HG02610 (cell line): ENCODE results near the gene QSER1.
"Not testable (repeated sequence)": the region's sequence is repeated elsewhere in the genome, so short reads cannot be mapped to it uniquely, and the experiment has no call there.

Source experiments
- ATAC-seq: cut with Tn5 transposase; IDR thresholded peaks from one replicate; pipeline ENCODE4 v1.9.1; 2021; ENCODE audit warnings: mild to moderate bottlenecking, moderate library complexity; ENCODE audit not compliant: unreplicated experiment

QSER1 gene

DNA sequence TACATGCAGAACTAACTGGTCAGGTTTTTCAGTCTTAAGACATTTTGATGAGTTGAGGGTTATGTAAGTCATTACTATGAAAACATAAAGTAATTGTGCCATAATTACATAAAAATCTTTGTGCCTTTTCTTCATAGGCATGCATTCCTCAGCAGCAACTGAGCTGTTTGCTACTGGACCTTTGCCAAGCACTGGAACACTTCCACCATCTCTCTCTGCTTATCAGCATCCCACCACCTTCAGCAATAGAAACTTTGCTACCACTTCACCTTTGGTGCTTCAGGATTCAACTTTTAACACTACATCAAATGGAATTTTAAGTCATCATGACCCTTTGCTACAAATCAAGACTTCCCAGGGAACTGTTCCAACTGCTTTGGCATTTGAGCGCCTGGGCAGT lies 39.0 kb downstream of the QSER1 start:
- ATAC-seq = no peak

DNA sequence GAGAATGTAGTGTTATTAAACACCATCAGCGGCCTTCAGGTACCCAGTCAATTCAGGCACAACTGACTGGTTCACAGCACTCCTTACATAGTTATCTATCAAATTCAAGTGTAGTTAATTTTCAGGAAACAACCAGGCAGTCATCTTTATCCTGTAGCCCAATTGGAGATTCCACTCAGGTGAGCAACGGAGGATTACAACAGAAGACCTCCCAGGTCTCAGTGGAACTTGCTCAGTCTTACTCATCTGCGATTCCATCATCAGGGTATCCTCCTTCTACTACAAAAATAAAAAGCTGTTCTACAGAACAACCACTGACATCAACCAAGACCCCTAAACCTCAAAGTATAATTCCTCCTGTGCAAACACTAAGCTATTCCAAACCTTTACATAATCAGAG lies 39.6 kb downstream of the QSER1 start:
- no peak for ATAC-seq

DNA sequence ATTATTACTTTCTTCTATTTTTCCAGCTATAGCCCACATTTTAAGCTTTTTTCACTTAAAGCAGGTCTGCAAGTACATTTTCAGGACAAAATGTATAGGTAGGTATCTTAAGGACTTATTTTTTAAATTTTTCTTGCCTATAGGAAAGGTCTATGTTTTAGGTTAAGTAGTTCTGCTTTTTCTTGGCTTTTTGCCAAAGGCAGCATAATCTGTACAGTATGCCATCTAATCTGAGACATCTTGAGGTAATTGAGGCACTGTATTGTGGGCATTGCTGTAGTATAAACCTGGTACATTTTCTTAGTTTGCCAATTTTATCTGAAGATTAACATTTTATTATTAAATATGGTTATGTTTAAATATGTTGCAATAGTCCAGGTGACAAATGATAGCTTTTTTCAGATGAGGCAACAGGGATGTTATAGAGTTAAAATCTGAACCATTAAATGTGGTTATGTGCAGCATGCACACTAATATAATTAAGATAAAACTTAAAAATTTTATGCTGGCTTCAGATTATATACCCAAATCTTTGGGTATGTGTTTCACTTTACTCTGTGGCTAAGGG lies 42.9 kb downstream of the QSER1 start:
- no peak for ATAC-seq

DNA sequence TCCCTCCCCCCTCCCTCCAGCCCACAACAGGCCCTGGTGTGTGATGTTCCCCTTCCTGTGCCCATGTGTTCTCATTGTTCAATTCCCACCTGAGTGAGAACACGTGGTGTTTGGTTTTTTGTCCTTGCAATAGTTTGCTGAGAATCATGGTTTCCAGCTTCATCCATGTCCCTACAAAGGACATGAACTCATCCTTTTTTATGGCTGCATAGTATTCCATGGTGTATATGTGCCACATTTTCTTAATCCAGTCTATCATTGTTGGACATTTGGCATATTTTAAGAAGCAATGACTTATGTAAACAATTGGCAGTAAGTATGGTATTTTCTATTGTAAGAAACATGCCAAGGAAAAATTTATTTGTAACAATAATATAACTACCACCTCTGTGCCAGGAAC lies 43.6 kb downstream of the QSER1 start:
- ATAC-seq = not testable (repeated sequence)

DNA sequence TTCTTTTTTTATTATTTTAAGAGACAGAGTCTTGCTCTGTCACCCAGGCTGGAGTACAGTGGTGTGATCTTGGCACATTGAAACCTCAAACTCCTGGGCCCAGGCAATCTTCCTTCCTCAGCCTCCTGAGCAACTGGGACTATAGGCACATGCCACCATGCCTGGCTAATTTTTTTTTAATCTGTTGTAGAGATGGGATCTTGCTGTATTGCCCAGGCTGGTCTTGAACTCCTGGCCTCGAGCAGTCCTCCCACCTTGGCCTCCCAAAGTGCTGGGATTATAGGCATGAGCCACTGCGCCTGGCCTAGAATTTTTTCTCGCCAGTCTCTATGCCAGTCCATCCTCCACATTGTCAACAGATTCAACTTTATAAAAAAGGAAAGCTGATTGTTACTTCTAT lies 44.7 kb downstream of the QSER1 start:
- not testable (repeated sequence) for ATAC-seq

DNA sequence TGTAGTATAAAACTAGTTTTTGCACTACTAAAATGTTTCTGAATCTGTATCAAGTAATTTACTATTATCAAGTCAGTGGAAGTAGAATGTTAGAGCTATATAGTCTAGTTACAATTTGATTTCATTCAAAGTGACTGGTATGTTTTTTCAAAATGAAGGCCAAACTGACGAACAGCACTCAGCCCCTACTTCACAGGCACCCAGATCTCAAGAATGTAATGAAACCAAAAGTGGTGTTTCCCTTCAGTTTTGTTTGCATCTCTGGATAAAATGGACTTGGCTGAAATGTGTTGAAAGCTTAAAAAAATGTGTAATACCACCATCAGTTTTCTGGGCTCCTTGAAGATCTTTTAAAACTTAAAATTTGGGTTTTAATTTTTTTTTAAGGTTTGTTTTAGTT lies 46.4 kb downstream of the QSER1 start:
- peak; percentile 60 for ATAC-seq

DNA sequence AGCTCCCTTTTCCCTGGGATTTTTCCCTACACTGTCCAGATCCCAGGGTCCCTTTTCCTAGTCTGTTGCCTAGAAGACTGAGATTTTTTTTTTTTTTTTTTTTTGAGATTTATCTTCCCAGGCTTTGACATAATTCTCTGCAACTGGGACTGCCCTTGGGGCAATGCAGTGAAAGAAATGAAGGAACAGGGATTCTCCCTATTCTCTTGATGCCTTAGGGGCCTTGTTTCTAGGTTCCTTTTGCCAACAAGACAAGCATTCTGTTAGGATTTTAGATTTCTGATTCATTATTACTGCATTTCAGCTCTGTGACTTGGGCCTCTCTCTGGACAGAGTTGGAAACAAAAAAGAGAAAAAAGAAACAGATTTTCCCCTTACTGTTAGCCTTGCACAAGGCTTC lies 47.3 kb downstream of the QSER1 start:
- no peak for ATAC-seq

DNA sequence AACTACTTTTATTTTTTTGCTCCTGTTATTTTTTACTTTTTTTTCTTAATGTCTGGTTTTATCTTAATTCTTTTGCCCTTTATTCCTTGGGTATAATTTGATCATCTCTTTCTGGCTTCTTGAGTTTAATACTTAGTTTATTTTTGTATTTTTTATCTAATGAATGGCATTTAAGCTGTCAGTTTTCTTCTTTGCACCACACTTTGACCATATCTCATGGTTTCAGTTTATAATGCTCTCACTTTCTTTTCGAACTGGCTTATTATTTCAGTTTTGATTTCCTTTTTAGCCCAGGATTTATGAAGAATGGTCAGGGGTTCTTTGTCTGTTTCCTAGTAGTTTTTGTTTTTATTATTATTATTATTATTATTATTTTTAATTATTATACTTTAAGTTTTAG lies 48.3 kb downstream of the QSER1 start:
- peak; percentile 68 for ATAC-seq

DNA sequence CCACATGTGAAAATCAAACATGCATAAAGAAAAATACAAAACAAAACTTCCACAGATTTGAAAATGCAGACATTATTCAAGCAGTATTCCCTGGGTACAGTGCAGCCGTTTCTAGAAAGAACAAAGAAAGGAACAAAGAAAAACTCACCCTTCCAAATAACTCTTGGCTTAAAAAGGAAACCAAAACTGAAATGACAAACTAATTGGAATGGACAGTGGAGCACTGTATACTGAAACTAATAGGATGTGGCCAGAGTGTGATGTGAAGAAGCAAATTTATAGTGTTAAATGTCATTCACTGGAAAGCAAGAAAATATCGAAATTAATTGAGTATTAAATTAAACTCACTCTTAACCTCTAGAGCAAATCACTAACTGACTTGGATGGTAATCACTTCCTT lies 55.4 kb downstream of the QSER1 start:
- ATAC-seq = no peak

DNA sequence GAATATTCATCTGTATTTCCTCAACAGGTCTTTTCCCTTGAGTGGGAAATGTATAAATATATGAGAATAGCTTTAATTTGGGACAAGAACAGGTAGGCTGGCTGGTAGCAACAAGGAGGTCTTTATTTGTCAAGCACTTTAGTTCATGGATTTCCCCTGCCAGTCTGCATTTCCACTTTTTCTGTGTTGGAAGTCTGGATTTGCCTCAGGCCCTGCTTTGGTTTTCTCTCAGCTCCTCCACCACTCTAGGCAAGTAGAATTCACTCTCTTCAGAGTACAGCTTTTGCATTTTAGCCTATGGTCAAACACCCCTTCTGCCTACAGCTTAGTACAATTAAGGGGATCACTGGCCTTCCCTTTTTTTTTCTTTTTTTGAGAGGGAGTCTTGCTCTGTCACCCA lies 57.1 kb downstream of the QSER1 start:
- ATAC-seq = no peak

DNA sequence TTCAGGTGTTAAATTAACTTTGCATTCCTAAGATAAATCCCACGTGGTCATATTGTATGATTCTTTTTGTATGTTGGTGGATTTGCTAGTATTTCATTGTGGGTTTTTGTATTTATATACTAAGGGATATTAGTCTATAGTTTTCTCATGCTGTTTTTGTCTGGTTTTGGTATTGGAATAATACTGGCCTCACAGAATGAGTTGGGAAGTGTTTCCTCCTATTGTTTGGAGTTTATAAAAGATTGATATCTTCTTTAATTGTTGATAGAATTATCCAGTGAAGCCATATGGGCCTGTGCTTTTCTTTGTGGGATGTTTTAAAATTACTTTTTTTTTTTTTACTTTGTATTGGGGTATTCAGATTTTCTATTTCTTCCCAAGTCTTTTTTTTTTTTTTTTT lies 59.8 kb downstream of the QSER1 start:
- ATAC-seq = no peak

DNA sequence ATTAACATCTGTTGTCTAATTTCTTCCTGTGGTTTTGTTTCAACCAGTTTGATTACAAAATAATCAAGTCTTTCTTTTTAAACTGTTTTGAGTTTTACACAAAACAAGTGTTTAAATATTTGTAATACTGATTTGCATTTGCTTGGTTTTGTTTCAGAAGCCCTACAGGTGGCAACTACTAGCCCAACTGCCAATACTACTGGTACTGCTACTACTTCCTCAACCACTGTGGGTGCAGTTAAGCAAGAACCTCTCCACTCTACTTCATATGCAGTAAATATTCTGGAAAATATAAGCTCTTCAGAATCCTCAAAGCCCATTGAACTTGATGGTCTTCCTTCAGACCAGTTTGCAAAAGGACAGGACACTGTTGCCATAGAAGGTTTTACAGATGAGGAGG lies 61.1 kb downstream of the QSER1 start:
- ATAC-seq = no peak

DNA sequence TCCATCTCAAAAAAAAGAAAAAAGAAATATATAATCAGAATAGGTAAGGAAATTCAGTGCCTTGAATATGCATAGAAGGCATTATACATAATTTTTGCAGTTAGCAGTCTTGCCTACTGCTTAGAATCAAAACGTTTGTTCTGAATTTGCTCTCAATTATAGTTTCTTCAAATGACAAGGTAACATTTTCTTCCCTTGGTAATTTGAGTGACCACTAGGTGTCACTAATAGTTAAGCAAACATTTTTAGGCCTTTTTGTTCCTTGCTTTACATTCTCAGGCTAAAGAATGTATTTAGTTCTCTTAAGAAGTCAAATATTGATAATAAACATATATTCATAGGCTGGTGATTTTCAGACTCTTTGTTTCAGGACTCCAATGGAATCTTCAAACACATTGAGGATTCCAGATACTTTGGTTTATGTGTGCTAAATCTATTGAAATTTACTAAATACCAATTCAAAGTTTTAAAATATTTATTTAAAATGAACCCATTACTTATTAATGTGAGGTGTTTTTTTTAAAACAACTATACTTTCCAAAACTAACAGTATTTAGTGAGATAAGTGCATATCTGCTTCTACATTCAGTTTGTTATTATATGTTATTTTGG lies 68.0 kb downstream of the QSER1 start:
- no peak for ATAC-seq

DNA sequence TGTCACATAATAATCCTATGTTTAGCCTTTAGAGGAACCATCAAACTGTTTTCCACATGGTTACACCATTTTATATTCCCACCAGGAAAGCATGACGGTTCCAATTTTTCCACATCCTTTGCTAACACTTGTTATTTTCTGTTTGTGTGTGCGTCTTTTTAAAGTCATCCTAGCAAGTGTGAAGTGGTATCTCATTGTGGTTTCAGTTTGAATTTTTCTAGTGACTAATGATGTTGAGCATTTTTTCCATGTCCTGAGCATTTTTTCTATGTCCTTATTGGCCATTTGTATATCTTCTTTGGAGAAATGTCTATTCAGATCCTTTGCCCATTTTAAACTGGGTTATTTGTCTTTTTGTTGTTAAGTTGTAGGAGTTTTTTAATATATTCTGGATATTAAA lies 69.4 kb downstream of the QSER1 start:
- no peak for ATAC-seq

DNA sequence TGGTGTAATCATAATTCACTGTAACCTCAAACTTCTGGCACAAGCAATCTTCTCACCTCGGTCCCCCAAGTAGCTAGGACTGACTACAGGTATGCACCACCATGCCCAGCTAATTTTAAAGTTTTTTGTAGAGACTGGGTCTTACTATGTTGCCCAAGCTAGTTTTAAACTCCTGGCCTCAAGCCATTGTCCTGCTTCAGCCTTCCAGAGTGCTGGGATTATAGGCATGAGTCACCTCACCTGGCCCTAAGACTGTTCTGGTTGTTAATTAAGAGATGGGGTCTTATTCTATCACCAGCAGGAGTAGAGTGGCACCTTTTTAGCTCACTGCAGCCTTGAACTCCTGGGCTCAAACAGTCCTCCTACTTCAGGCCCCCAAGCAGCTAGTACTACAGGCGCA lies 71.1 kb downstream of the QSER1 start:
- no peak for ATAC-seq

DNA sequence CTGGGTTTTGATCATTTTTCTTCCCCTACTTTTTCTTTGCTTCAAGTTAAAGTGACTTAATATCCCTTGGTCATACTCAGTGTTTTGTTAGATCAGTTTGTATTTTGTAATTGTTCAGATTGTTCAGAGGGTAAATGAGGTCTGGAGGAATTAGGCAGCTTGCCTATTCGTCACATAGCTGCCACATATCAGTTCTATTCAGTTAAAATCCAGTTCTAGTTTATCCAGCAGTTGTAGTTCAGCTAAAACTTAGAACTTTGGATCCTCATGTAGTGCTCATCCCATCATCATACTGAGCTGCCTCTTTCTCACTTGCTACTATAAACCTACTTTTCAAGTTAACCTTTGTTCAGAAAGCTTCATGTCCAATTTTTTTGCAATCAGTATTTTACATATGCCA lies 75.9 kb downstream of the QSER1 start:
- ATAC-seq = no peak

DNA sequence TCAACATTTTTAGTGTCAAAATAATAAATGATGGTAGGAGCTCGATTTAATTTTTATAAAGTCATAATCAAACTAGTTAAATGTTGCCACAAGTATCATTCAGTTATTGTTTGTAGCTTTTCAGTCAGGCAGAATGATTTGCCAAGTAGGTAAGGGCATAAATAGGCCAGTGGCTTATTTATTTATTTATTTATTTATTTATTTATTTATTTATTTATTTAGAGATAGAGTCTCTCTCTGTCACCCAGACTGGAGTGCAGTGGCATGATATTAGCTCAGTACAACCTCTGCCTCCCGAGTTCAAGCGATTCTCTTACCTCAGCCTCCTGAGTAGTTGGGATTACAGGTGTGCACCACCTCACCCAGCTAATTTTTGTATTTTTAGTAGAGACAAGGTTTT lies 79.6 kb downstream of the QSER1 start:
- not testable (repeated sequence) for ATAC-seq

DNA sequence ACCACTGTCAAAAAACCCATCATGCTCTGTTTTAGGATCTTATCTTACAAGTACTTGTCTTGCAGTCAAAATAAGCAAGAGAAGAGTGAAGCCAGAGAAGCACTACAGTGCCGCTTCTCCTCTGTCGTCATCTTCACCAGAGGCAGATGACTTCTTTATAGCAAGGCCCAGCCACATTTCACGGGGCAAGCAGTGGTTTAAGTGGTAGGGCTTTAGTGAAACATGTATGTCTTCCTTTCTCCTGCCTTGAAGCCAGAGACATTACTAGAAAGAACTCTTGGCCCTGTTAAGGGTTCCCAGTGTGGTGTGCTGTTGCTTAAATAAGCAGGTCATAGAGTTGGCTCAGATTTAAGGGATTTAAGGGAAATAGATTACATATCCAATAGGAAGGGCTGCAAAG lies 80.2 kb downstream of the QSER1 start:
- no peak for ATAC-seq

DNA sequence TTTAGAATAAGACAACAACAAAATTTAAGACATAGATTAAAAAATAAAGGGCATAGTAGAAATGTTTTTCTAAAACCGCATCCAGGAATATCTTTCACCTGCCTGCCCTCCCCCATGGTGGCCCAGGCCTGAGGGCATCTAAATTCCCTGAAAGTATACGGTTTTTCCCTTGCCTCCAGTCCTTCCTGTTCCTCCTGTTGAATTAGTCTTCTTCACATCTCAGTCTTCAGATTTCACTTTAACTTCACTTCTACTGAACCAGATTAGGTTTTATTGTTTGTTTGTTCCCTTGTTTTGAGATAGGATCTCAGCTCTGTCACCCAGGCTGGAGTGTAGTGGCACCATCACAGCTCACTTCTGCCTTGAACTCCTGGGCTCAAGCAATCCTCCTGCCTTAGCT lies 90.0 kb downstream of the QSER1 start:
- no peak for ATAC-seq

DNA sequence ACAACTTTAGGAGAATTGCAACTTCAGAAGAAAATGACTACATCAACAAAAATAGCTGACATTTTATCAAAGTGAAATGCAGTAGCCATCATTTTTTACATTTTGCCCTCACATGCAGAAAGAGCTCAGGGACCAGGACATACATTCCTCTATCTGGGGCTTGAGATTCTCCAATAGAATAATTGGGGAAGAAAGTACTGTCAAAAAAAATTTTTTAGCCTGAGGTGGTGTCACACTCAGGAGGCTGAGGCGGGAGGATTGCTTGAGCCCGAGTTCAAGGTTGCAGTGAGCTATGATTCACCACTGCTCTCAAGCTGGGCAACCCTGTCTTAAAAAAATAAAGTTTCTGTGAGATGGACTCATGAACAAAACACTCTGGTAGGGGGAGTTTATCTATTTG lies 90.9 kb downstream of the QSER1 start:
- ATAC-seq = no peak

DNA sequence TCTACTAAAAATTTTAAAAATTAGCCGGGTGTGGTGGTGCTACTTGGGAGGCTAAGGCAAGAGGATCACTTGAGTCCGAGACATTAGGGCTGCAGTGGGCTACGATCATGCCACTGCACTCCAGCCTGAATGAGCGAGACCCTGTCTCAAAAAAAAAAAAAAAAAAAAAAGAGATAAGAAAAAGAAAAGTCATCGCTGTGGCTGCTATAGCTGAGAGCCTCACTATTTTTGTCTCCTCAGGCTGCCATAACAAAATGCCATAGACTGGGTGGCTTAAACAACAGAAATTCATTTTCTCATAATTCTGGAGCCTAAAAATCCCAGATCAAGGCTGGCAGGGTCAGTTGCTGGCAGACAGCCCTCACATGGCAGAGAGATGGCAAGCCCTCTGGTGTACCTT lies 93.0 kb downstream of the QSER1 start:
- no peak for ATAC-seq

DNA sequence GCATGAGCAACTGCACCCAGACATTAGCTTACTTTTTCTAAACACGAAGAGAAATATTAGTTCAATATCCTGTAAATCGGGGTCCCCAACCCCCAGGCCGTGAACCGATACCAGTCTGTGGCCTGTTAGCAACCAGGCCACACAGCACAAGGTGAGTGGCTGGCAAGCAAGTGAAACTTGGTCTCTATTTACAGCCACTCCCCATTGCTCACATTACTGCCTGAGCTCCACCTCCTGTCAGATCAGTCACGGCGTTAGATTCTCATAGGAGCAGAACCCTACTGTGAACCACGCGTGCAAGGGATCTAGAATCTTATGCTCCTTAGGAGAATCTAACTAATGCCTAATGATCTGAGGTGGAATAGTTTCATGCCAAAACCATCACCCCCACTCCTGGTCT lies 95.2 kb downstream of the QSER1 start:
- ATAC-seq = no peak

DNA sequence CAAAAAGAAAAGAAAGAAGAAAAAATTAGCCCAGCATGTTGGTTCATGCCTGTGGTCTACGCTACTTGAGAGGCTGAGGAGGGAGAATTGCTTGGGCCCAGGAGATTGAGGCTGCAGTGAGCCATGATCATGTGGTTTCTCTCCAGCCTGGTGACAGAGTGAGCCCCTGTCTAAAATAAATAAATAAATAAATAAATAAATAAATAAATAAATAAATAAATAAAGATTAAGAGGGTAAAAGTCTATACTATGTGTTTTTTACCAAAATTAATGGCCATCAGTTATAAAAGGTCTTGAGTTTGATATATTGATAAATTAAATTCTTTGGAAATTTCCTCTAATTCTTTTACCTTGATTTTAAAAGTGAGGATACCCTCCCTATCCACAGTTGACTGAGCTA lies 97.9 kb downstream of the QSER1 start:
- ATAC-seq = no peak
